Mammary epithelial cell (primary cell): ENCODE measurements around the gene KRT82.

Source experiments
- CTCF ChIP-seq, 2 donors: IDR thresholded peaks in 1 of 2; conservative IDR thresholded peaks in 1 of 2; 2 replicates each; pipeline ENCODE4 v1.5.1; 2011 to 2012; ENCODE audit warnings: inconsistent platforms in 2 of 2, low read length in 2 of 2, mild to moderate bottlenecking in 2 of 2, control low read depth in 1 of 2, low read depth in 1 of 2; ENCODE audit not compliant: insufficient read depth in 1 of 2; ENCODE audit errors: extremely low read depth in 1 of 2
- EZH2 ChIP-seq: IDR thresholded peaks from 2 replicates; pipeline ENCODE4 v1.6.1; 2012; ENCODE audit warnings: low read length, inconsistent platforms, borderline replicate concordance

GRCh38 chr12:52359621-52360061, 46.5 kb downstream of the KRT82 start:
- TF ChIP-seq CTCF (conservative IDR thresholded peaks at IDR 0.05 in 1 of 2, IDR thresholded peaks at IDR 0.05 in 1 of 2; ENCODE audit: extremely low read depth in 1 of 2, insufficient read depth in 1 of 2, low read depth in 1 of 2, low read length in 2 of 2) (no peak), EZH2 (no peak)
